ENCODE measurements around the gene CAPSL.
"Not testable (repeated sequence)": the region's sequence is repeated elsewhere in the genome, so short reads cannot be mapped to it uniquely, and the experiment has no call there.

CAPSL gene

GRCh38 chr5:35938568-35939227 lies at the start of gene CAPSL:
Gene CAPSL (minus strand): TSS chr5:35938622. CDS start chr5:35921120, 17,502 bp downstream.
- no peak for DNase-seq

- no peak for DNase-seq
Observed at GRCh38 chr5:35987776-35988175, 49.4 kb upstream of the CAPSL start.

DNA sequence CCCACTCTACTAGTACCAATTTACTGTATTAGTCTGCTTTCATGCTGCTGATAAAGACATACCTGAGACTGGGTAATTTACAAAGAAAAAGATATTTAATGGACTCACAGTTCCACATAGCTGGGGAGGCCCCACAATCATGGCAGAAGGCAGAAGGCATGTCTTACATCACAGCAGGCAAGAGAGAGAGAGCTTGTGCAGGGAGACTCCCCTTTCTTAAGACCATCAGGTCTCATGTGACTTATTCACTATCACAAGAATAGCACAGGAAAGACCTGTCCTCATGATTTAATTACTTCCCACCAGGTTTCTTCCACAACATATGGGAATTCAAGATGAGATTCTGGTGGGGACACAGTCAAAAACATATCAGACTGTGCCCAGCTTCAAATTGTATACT lies 41.3 kb upstream of the CAPSL start:
- no peak for DNase-seq

DNA sequence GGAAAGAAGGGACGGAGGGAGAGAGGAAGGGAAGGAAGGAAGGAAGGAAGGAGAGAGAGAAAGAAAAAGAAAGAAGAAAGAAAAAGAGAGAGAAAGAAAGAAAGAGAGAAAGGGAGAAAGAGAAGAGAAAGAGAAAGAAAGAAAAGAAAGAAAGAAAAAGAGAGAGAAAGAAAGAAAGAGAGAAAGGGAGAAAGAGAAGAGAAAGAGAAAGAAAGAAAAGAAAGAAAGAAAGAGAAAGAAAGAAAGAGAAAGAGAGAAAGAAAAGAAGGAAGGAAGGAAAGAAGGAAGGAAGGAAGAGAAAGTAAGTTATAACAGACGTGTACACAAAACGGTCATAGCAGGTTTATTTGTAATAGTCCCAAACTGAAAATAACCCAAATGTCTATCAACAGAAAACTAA lies 38.4 kb upstream of the CAPSL start:
- not testable (repeated sequence) for DNase-seq

DNA sequence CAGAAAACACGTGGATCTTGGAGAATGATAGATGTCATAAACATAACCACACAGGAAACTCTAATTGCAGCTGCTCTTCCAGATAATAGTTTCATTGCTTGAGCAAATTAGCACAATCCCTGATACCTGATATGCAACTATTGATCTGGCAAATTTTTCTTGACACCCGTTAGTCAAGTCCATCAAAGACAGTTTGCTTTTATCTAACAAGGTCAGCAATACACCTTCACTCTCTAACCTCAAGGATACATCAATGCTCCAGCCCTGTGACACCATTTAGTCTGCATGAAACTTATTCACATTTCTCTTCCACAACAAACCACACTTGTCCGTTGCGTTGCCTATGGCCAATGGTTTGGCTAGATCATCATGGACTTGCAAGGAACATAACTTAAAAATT lies 36.1 kb upstream of the CAPSL start:
- no peak for DNase-seq

GRCh38 chr5:35971878-35972210 lies 33.4 kb upstream of the CAPSL start:
- DNase-seq = no peak

- DNase-seq = no peak
Observed at GRCh38 chr5:35971186-35971877, 32.9 kb upstream of the CAPSL start.

DNA sequence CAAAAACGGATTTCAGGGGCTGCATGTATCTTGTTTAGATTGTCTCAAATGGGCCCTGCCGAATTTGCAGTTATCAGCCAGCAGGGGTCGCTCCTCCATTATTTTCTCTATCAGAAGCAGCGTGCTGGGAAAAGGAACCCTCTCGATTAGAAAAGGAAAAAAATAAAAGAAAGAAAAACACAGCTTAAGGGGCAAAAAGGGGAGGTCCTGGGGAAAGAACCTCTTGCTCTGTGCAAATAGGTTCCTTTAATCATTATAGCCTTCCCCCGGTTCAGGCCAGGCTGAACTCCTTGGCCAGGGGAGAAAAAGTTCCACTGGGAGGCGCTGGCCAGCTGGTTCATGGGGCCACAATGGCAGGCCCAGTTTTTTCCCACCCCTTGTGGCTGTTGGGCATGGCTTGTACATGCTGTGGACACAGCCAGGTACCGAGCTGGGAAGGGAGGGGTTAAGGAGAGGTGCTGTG lies 25.0 kb upstream of the CAPSL start:
- DNase-seq = no peak

GRCh38 chr5:35960328-35960727 lies 21.9 kb upstream of the CAPSL start:
- no peak for DNase-seq

- DNase-seq = no peak
Observed at GRCh38 chr5:35956429-35956828, 18.0 kb upstream of the CAPSL start.

DNA sequence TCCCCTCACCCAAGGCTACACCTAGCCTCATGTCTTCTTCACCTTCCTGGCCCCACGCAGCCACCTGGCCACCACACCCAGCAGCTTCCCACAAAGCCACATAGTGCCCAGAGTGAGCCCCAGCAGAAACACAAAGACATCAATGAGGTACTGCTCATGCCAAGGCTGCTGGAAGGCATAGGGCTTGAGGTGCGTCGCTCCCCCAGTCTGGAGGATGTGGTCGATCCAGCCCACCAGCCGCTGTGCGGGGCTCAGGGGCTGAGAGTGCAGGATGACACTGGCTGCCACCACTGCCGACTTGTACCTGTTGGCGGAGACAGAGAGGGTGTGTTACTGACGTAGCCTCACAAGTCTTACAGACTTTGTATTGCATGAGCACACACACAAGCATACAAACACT lies 15.8 kb upstream of the CAPSL start:
- no peak for DNase-seq

DNA sequence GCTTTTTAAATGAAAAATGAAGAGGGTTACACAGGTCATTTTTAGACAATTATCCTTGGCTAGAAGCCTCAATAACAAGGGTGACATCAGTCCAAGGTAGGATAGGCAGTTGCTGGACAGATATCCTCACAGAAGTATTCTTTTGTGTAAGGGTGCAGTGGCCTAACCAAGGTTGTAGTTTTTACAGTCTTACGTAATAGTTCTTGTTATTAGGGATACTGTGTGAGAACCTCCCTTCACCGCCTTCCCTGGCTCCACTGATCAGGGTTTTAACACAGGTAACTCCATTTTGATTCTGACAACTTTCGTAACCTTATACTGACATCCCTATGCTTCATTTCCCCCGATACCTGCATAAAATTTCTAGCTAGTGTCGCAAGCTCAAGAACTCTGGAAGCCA lies 8.7 kb upstream of the CAPSL start:
- no peak for DNase-seq

- DNase-seq = no peak
Observed at GRCh38 chr5:35939639-35940038, 1.2 kb upstream of the CAPSL start.

GRCh38 chr5:35926389-35927051 lies 11.9 kb downstream of the CAPSL start:
- peak; percentile 68 for DNase-seq

DNA sequence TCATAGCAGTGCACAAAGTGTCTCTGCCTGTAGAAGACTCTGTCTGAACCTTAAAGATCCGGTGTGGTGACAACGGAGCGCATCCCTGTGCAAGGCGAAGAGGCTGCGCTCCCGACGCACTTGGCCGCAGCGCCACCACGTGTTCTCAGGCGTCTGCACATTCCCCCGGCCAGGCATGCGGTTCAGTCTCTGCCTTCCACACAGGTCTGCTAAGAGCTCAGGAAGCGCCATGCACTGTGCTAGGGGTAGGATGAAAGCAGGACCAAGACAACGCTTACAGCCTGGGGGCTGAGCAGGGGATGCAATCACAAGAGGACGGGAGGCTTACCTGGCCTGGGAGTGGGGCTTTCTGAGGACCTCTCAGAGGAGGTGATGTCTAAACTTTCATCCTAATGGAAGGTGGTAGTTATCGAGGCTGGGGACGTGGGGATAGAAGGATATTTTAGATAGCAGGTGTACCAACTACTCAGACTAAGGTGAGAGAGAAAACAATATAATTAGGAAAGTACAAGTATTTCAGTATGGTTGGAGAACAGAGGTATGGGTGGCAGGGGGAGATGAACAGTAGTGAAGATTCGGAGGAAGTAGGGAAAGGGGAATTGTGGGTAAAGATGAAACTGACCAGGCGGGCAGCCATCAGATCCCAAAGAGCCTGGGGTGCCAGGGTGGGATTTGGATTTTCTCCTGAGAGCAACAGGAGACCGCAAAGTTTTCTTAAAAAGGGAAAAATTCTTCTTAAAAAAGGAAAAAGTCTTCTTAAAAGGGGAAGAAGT lies 13.3 kb downstream of the CAPSL start:
- DNase-seq = peak; percentile 93

GRCh38 chr5:35924122-35924949 lies 14.1 kb downstream of the CAPSL start:
- no peak for DNase-seq

GRCh38 chr5:35922468-35922867 lies 16.0 kb downstream of the CAPSL start:
- DNase-seq = no peak

GRCh38 chr5:35921930-35922329 lies 16.5 kb downstream of the CAPSL start:
- DNase-seq = no peak

DNA sequence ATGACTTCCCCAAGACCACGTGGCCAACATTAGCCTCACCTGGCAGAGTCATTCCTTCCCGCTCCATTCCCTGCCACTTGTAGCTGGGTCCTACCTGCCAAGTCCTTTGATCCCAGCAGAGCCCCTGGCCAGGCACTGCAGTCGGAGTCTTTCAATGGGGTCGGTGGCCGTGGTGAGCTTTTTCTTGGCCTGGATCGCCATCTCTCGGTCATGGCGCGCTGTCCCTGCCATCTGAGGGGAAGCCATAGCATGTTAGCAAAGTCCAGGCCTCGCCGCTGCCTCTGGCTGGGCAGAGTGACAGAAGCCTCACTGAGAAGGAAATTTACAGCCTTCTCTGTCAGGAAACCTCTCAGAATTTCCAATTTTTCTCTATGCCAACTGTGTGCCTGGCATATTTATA lies 17.5 kb downstream of the CAPSL start:
- DNase-seq = no peak

- no peak for DNase-seq
Observed at GRCh38 chr5:35919191-35919590, 19.2 kb downstream of the CAPSL start.

GRCh38 chr5:35908814-35909213 lies 29.6 kb downstream of the CAPSL start:
- no peak for DNase-seq

DNA sequence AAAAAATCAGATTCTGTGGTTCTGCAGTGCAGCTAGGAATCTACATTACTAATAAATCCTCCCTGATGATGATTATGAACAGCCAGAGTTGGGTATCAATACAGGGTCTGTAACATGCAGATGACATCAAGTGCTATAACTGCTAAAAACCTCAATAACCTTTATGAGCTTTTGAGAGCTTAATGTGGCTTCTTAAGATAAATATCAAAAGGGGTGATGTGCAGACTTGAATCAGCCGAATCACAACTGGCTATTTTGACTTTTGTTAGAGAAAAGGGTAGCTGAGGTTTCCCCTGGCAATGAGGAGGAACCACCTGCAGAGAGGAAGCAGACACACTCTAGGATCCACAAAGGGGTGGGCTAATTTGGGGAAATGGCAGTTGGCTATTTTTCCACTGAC lies 30.2 kb downstream of the CAPSL start:
- DNase-seq = no peak

All from activated effector memory CD4-positive, alpha-beta T cell treated with anti-CD3 and anti-CD28 coated beads, Interleukin-2, amount 50 U/mL, for 16 hours (primary cell).